IMR-90 (cell line): ENCODE results near the gene GLDC. TPM values are rescaled to one million over a fixed set of nuclear protein-coding genes. Genes with fewer than 3 reads are reported as not detected.

Experiments used
- ATAC-seq: fragments of 200-7000 bp; cut with Tn5 transposase; 2 replicates; pipeline ENCODE4 v1.9.1; 2020; ENCODE audit warnings: low read depth, mild to moderate bottlenecking, moderate library complexity
- BruUV-seq: library from RNA; stranded (reverse); fragments of 400-500 nt; replicated peaks from 2 replicates; lab custom pipeline; 2021; lab: Mats Ljungman, UMichigan
- CTCF ChIA-PET: fragments of 300-600 bp; formaldehyde crosslinking; extraction: SDS; loops from one replicate; lab custom pipeline; 2021; ENCODE audit warnings: antibody characterized with exemption; lab: Yijun Ruan, JAX
- POLR2A ChIA-PET: fragments of 300-600 bp; sonication (Branson Sonifier 250); formaldehyde crosslinking; loops from one replicate; lab custom pipeline; 2022; ENCODE audit warnings: antibody characterized with exemption; ENCODE audit not compliant: unreplicated experiment; lab: Charles Lee
- DNase-seq: peaks from one replicate; pipeline ENCODE4 v3.0.0; 2013
- H2AFZ ChIP-seq: replicated peaks from 2 replicates; pipeline ENCODE3; 2013; ENCODE audit warnings: low read length, mild to moderate bottlenecking; ENCODE audit not compliant: poor library complexity
- H2AK5ac ChIP-seq: 2 replicates; pipeline ENCODE4 v1.6.1; 2013; ENCODE audit warnings: low read depth, low read length, inconsistent platforms
- H2AK9ac ChIP-seq: replicated peaks from 2 replicates; pipeline ENCODE3; 2013; ENCODE audit warnings: mild to moderate bottlenecking, low read depth, low read length, moderate library complexity; ENCODE audit not compliant: poor library complexity
- H2BK120ac ChIP-seq: 2 replicates; pipeline ENCODE4 v1.6.1; 2013; ENCODE audit warnings: low read depth, low read length, inconsistent platforms
- H2BK15ac ChIP-seq: 3 replicates; pipeline ENCODE4 v1.6.1; 2013; ENCODE audit warnings: low read depth, low read length, inconsistent platforms
- H2BK20ac ChIP-seq: 2 replicates; pipeline ENCODE4 v1.6.1; 2013; ENCODE audit warnings: low read depth, mild to moderate bottlenecking, inconsistent platforms, low read length, moderate library complexity
- H2BK5ac ChIP-seq: 2 replicates; pipeline ENCODE4 v1.6.1; 2013; ENCODE audit warnings: mild to moderate bottlenecking, low read depth, low read length, inconsistent platforms; ENCODE audit not compliant: poor library complexity, severe bottlenecking
- H3K14ac ChIP-seq: replicated peaks from 2 replicates; pipeline ENCODE4 v1.6.1; 2013; ENCODE audit warnings: low read depth, low read length, inconsistent platforms
- H3K18ac ChIP-seq: 2 replicates; pipeline ENCODE4 v1.6.1; 2013; ENCODE audit warnings: low read depth, low read length, control low read depth
- H3K23ac ChIP-seq: 2 replicates; pipeline ENCODE4 v1.6.1; 2013; ENCODE audit warnings: low read depth, low read length, inconsistent platforms
- H3K27ac ChIP-seq: 2 replicates; pipeline ENCODE4 v1.5.1; 2013; ENCODE audit warnings: mild to moderate bottlenecking, control low read depth, low read length; ENCODE audit not compliant: insufficient read depth
- H3K27me3 ChIP-seq: 2 replicates; pipeline ENCODE4 v1.6.1; 2013; ENCODE audit warnings: low read length; ENCODE audit not compliant: control insufficient read depth, insufficient read depth
- H3K36me3 ChIP-seq: 2 replicates; pipeline ENCODE4 v1.6.1; 2013; ENCODE audit warnings: low read length, mixed read lengths; ENCODE audit not compliant: control insufficient read depth, insufficient read depth
- H3K4ac ChIP-seq: 2 replicates; pipeline ENCODE4 v1.6.1; 2013; ENCODE audit warnings: low read depth, low read length, inconsistent platforms
- H3K4me1 ChIP-seq: 2 replicates; pipeline ENCODE4 v1.6.1; 2013; ENCODE audit warnings: low read length, mixed read lengths; ENCODE audit not compliant: control insufficient read depth, insufficient read depth
- H3K4me2 ChIP-seq: 2 replicates; pipeline ENCODE4 v1.6.1; 2013; ENCODE audit warnings: low read depth, mild to moderate bottlenecking, control low read depth, low read length, moderate library complexity
- H3K4me3 ChIP-seq: 2 replicates; pipeline ENCODE4 v1.5.1; 2013; ENCODE audit warnings: low read depth, mild to moderate bottlenecking, control low read depth, low read length, moderate library complexity; ENCODE audit not compliant: insufficient read depth
- H3K56ac ChIP-seq: 2 replicates; pipeline ENCODE4 v1.6.1; 2013; ENCODE audit warnings: low read length, inconsistent platforms; ENCODE audit not compliant: insufficient read depth; ENCODE audit errors: extremely low read depth
- H3K79me1 ChIP-seq, 2 experiments: 2 replicates each; pipeline ENCODE4 v1.6.1; 2013; ENCODE audit warnings: low read length in 2 of 2, inconsistent platforms in 1 of 2, low read depth in 1 of 2
- H3K9ac ChIP-seq: 2 replicates; pipeline ENCODE4 v1.6.1; 2013; ENCODE audit warnings: low read depth, low read length, control low read depth
- H3K9me1 ChIP-seq: 2 replicates; pipeline ENCODE4 v1.6.1; 2013; ENCODE audit warnings: low read length, inconsistent platforms; ENCODE audit not compliant: insufficient read depth
- H3K9me3 ChIP-seq: 2 replicates; pipeline ENCODE4 v1.6.1; 2013; ENCODE audit warnings: low read length; ENCODE audit not compliant: control insufficient read depth, insufficient read depth
- H4K20me1 ChIP-seq: 2 replicates; pipeline ENCODE4 v1.6.1; 2013; ENCODE audit warnings: low read length, inconsistent platforms; ENCODE audit not compliant: insufficient read depth
- H4K5ac ChIP-seq: 2 replicates; pipeline ENCODE4 v1.6.1; 2013; ENCODE audit warnings: mild to moderate bottlenecking, low read depth, low read length, control low read depth
- H4K8ac ChIP-seq, 2 experiments: 2 replicates each; pipeline ENCODE4 v1.6.1; 2013; ENCODE audit warnings: low read depth in 2 of 2, low read length in 2 of 2, control low read depth in 1 of 2, inconsistent platforms in 1 of 2
- H4K91ac ChIP-seq: 2 replicates; pipeline ENCODE4 v1.6.1; 2013; ENCODE audit warnings: low read depth, low read length, inconsistent platforms; ENCODE audit not compliant: insufficient read depth
- BHLHE40 ChIP-seq: fragments of 150-350 bp; IDR thresholded peaks from 2 replicates; pipeline ENCODE4 v1.6.1; 2016; ENCODE audit warnings: mild to moderate bottlenecking, low read depth, low read length
- CEBPB ChIP-seq: IDR thresholded peaks from 2 replicates; pipeline ENCODE4 v1.6.1; 2012; ENCODE audit warnings: low read depth, low read length, improper control_type of control experiment
- CHD1 ChIP-seq: IDR thresholded peaks from 2 replicates; pipeline ENCODE4 v1.6.1; 2012; ENCODE audit warnings: low read depth, low read length, improper control_type of control experiment
- ELK1 ChIP-seq: fragments of 150-350 bp; IDR thresholded peaks from 2 replicates; pipeline ENCODE4 v1.6.1; 2016; ENCODE audit warnings: low read depth, mild to moderate bottlenecking, low read length, moderate library complexity, borderline replicate concordance
- FOS ChIP-seq: fragments of 150-350 bp; IDR thresholded peaks from 2 replicates; pipeline ENCODE4 v1.6.1; 2016; ENCODE audit warnings: low read depth, low read length
- MAFK ChIP-seq: IDR thresholded peaks from 2 replicates; pipeline ENCODE4 v1.6.1; 2012; ENCODE audit warnings: low read depth, low read length, improper control_type of control experiment
- MAZ ChIP-seq: IDR thresholded peaks from 2 replicates; pipeline ENCODE4 v1.6.1; 2012; ENCODE audit warnings: low read depth, mild to moderate bottlenecking, low read length, improper control_type of control experiment, moderate library complexity, borderline replicate concordance
- MXI1 ChIP-seq: IDR thresholded peaks from 2 replicates; pipeline ENCODE4 v1.6.1; 2012; ENCODE audit warnings: low read depth, mild to moderate bottlenecking, low read length, moderate library complexity, borderline replicate concordance
- NFE2L2 ChIP-seq: fragments of 150-350 bp; IDR thresholded peaks from 2 replicates; pipeline ENCODE4 v1.6.1; 2016; ENCODE audit warnings: low read depth, mild to moderate bottlenecking, low read length
- POLR2A ChIP-seq: IDR thresholded peaks from 2 replicates; pipeline ENCODE4 v1.6.1; 2012; ENCODE audit warnings: mild to moderate bottlenecking, low read depth, low read length
- RAD21 ChIP-seq: IDR thresholded peaks from 2 replicates; pipeline ENCODE4 v1.6.1; 2012; ENCODE audit warnings: low read length, improper control_type of control experiment
- RCOR1 ChIP-seq: IDR thresholded peaks from 2 replicates; pipeline ENCODE4 v1.6.1; 2012; ENCODE audit warnings: mild to moderate bottlenecking, low read length, improper control_type of control experiment; ENCODE audit not compliant: insufficient replicate concordance
- RFX5 ChIP-seq: IDR thresholded peaks from 2 replicates; pipeline ENCODE4 v1.8.0; 2012; ENCODE audit warnings: low read depth, mild to moderate bottlenecking, low read length, moderate library complexity
- SMC3 ChIP-seq: fragments of 150-350 bp; IDR thresholded peaks from 2 replicates; pipeline ENCODE4 v1.6.1; 2016; ENCODE audit warnings: low read depth, mild to moderate bottlenecking, antibody characterized with exemption, low read length, moderate library complexity
- WGBS, 2 experiments: methylation state at CpG; one replicate each; pipeline versions ENCODE4 v1.1.5 to v1.1.7; 2013; ENCODE audit warnings: missing lambda C conversion rate in 2 of 2; ENCODE audit not compliant: insufficient read length in 1 of 2; ENCODE audit errors: extremely low coverage in 2 of 2; 5-methylcytosine and 5-hydroxymethylcytosine counted together
- dilution Hi-C: fragments of 300-500 bp; cut with HindIII; formaldehyde crosslinking; loops from one replicate; pipeline ENCODE4 v1.14.3; 2018; ENCODE audit warnings: low sequenced_read_pairs; ENCODE audit not compliant: unreplicated experiment
- in situ Hi-C: fragments of 300-500 bp; cut with MboI; formaldehyde crosslinking; loops from 3 replicates; pipeline ENCODE4 v1.14.3; 2019; ENCODE audit warnings: low sequenced_read_pairs, inconsistent platforms, mixed read lengths
- intact Hi-C: fragments of 100-400 bp; cut with micrococcal nuclease; formaldehyde crosslinking; loops from 2 replicates; pipeline ENCODE4 v1.10.0; 2022
- polyA plus RNA-seq, 3 experiments: library from polyadenylated mRNA; depleted of rRNA; stranded (reverse); fragments of >200 nt; gene quantifications; 2 replicates each; pipeline ENCODE4 v1.2.3, GENCODE V29; 2012; ENCODE audit warnings: low replicate concordance in 1 of 3
- total RNA-seq: library from RNA; depleted of rRNA; stranded (reverse); fragments of >200 nt; gene quantifications from 2 replicates; pipeline ENCODE4 v1.2.3, GENCODE V29; 2012
- TF ChIP-seq, protein P1 (sequence below): conservative IDR thresholded peaks from 2 replicates; pipeline ENCODE4 v1.5.1; 2012; ENCODE audit warnings: mild to moderate bottlenecking, low read depth, low read length, improper control_type of control experiment
- TF ChIP-seq, protein P2 (sequence below): fragments of 150-350 bp; IDR thresholded peaks from 2 replicates; pipeline ENCODE4 v1.6.1; 2017; ENCODE audit warnings: mild to moderate bottlenecking, antibody characterized with exemption, low read length, low read depth

GLDC gene
- total and polyA plus RNA-seq, 2 of the 4 experiments (the other 2 are of a cell fraction): 0.36 to 0.50 TPM

- no TSS peak for BruUV-seq
Observed at GRCh38 chr9:6605202-6605601, 40.3 kb downstream of the GLDC start.

More at GRCh38 chr9:6605202-6605601, 40.3 kb downstream of the GLDC start:
- Histone ChIP-seq H2BK20ac (no peak overlapping the region), H3K79me1 (no peaks in the 10 kb centered on the region), H3K23ac (no peak overlapping the region), H2AFZ (no peak overlapping the region), H3K9me1 (no peaks in the 10 kb centered on the region), H2AK9ac (no peak overlapping the region), H3K9ac (no peak overlapping the region), H3K14ac (no peak overlapping the region), H3K4me1 (no peaks in the 10 kb centered on the region), H3K9me3 (no peaks in the 10 kb centered on the region), H4K91ac (no peak overlapping the region), H2BK120ac (no peak overlapping the region), H4K5ac (no peak overlapping the region), H3K4me3 (no peak overlapping the region), H2BK15ac (no peak overlapping the region), H3K56ac (no peak overlapping the region), H3K36me3 (no peaks in the 10 kb centered on the region), H3K27ac (no peak overlapping the region), H3K4ac (no peak overlapping the region), H2AK5ac (no peak overlapping the region), H4K8ac (no peak overlapping the region), H2BK5ac (no peak overlapping the region), H3K18ac (no peak overlapping the region), H4K20me1 (no peaks in the 10 kb centered on the region), H3K27me3 (no peaks in the 10 kb centered on the region), H3K4me2 (no peak overlapping the region)
- ChIA-PET CTCF (no interaction called here), POLR2A (no interaction called here)
- 100% methylated on average over 1 of the region's 5 CpGs; no CpG with 5 or more reads in 1 of the 2 experiments for WGBS, 2 experiments
- no peak for DNase-seq
- ATAC-seq: no peak
- in situ Hi-C loops: no loop called here
- dilution Hi-C loops: no loop called here
- intact Hi-C loops: no loop called here
- TF ChIP-seq MAFK (no peak), ELK1 (no peak), NFE2L2 (no peak), MAZ (no peak), POLR2A (no peak), RFX5 (no peak), BHLHE40 (no peak), RCOR1 (no peak), MXI1 (no peak), CEBPB (no peak), FOS (no peak), RAD21 (no peak), CHD1 (no peak), SMC3 (no peak)
- TF ChIP-seq, protein P1, sequence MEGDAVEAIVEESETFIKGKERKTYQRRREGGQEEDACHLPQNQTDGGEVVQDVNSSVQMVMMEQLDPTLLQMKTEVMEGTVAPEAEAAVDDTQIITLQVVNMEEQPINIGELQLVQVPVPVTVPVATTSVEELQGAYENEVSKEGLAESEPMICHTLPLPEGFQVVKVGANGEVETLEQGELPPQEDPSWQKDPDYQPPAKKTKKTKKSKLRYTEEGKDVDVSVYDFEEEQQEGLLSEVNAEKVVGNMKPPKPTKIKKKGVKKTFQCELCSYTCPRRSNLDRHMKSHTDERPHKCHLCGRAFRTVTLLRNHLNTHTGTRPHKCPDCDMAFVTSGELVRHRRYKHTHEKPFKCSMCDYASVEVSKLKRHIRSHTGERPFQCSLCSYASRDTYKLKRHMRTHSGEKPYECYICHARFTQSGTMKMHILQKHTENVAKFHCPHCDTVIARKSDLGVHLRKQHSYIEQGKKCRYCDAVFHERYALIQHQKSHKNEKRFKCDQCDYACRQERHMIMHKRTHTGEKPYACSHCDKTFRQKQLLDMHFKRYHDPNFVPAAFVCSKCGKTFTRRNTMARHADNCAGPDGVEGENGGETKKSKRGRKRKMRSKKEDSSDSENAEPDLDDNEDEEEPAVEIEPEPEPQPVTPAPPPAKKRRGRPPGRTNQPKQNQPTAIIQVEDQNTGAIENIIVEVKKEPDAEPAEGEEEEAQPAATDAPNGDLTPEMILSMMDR: no peak
- TF ChIP-seq, protein P2, sequence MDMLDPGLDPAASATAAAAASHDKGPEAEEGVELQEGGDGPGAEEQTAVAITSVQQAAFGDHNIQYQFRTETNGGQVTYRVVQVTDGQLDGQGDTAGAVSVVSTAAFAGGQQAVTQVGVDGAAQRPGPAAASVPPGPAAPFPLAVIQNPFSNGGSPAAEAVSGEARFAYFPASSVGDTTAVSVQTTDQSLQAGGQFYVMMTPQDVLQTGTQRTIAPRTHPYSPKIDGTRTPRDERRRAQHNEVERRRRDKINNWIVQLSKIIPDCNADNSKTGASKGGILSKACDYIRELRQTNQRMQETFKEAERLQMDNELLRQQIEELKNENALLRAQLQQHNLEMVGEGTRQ: no peak
